ENCODE results near the gene TRPT1.

Gene TRPT1

DNA sequence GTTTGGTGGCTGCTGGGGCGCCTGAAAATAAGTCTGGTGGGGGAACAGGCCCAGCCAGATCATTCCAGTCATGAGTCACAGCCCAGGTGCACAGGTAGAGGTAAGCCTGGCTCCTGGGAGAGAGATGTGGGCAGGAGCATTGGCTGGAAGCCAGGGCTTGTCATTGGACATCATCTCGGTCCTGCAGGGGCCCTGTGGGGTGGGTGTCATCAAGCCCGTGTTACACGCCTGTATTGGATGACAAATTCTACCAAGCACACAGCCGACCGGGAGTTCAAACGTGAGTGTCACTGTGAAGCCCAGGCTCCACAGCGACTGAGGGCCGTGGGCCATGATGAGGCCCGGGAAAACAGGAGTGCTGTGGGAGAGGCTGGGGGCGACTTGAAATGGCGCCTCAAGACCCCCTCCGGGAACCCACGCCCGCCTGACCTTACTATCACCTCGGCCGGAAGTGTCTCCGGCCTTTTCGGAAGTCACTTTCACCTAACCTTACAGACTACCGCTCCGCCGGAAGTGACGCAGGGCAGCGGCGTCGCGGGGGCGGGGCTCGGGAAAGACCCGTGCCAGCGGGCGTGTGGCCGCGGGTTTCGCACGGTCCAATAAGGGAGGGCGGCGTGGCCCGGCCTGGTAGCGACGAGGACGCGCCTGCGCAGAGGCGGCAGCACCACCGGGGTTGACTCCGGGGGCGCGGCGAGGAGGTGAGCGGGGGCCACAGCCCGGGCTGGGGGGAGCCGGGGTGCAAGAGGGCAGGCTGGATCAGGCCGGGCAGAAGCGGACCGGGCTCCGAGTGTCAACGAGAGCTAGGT lies 14.7 kb upstream of the TRPT1 start, which contains the start of gene FKBP2 (continued):
- TF ChIP-seq ZNF843 (tag by site-specific recombination; IDR thresholded peaks at IDR 0.05): 0 out of 2 replicates have a peak, but pooled peaks have one; percentile 10

DNA sequence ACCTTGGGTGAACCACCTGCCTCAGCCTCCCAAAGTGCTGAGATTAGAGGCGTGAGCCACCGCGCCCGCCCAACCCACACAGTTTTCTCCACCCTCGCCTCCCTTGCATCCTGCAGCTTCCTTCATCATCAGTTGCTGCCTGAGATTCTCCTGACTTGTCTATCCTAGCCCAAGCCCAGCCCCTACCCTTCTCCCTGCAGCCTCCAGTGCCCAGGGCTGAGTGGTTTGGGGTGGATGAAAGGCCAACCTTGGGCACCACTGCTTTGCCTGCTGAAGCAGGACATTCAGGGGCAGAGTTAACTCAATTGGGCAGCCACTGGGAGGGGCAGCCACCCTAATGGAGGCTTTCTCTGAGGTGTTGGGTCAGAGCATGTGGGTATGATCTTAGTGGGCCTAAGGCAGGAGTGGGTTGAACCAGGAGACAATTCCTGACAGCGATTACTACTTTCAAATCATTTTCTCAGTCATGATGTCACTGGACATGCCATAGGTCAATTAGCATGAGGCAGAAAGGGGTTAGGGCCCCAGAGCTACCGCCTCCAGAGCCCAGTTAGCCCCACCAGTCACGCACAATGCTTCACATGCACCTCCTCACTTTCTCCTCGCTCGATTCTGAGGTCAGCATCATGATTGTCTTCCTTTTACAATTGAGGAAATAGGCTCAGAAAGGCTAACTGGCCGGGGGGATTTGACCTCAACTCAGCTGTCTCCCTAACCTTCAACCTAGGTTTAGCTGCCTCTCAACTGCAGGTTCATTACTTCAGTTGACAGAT lies 13.9 kb upstream of the TRPT1 start:
- TF ChIP-seq YY2 (tag by site-specific recombination; IDR thresholded peaks at IDR 0.05): no peak
- TF ChIP-seq KLF1 (tag by site-specific recombination; IDR thresholded peaks at IDR 0.05): peak; percentile 40; the same call in 1 of the 2 replicates
- TF ChIP-seq EGR2 (tag by site-specific recombination; IDR thresholded peaks at IDR 0.05; ENCODE audit: low read depth): peak; percentile 25; the same call in 1 of the 2 replicates
- TF ChIP-seq ZFHX2 (tag by site-specific recombination; conservative IDR thresholded peaks at IDR 0.05): peak; percentile 15
- ChIA-PET POLR2A (interaction anchor here (0.6 to 3.9 kb wide), 5 partner anchors 10 to 72 kb away, joined by 3 to 14 read pairs (median 3); partner anchors contain the start of genes DNAJC4, NUDT22 and TRPT1), CTCF (interaction anchor here (0.6 kb wide), 1 partner anchor 54 kb away, joined by 3 read pairs; no protein-coding TSS in a partner anchor)
- Histone ChIP-seq H3K36me3 (ENCODE audit: control insufficient read depth in 2 of 2, insufficient read depth in 1 of 2, low read length in 2 of 2) (peaks cover 0 to 48% of the 10 kb centered on the region in 2 experiments; a peak in 1 of 3 replicates), H3K9me3 (ENCODE audit: control insufficient read depth, insufficient read depth, low read depth, low read length) (no peaks in the 10 kb centered on the region), H3K27ac (ENCODE audit: extremely low read depth, low read depth, low read length) (peak overlapping the region; percentile 55), H3K4me3 (ENCODE audit: low read depth, low read length) (peak overlapping the region; percentile 75), H3K4me1 (ENCODE audit: control insufficient read depth, insufficient read depth, low read length) (no peaks in the 10 kb centered on the region)

DNA sequence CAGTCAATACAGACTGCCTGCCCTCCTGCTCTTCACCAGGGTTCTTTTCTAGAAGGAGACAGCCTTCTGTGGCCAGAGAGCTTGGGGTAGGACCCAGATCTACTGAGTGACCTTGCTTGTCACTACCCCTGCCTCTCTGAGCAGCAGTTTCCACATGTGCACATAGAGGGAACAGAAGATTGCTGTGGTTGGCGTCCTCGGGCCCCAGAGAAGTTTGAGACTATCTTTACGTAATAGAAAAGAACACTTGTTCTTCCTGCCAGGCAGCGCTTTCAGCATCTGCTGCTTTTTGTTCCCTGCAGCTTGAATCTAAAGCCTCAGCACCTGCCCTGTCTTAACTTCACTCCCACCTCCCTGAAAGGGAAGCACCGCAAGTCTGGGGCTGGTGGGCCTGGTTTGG lies 13.0 kb upstream of the TRPT1 start:
- no peaks in the 10 kb centered on the region for H3K9me3 ChIP-seq (ENCODE audit: control insufficient read depth, insufficient read depth, low read depth, low read length)
- H3K36me3 ChIP-seq (ENCODE audit: control insufficient read depth in 2 of 2, insufficient read depth in 1 of 2, low read length in 2 of 2): peaks cover 0 to 42% of the 10 kb centered on the region in 2 experiments; a peak in 1 of 3 replicates
- no peak overlapping the region for H3K4me3 ChIP-seq (ENCODE audit: low read depth, low read length)
- ChIA-PET CTCF (interaction anchor here (0.7 kb wide), 1 partner anchor 31 kb away, joined by 3 read pairs; no protein-coding TSS in a partner anchor), POLR2A (interaction anchor here (0.8 to 3.9 kb wide), 2 partner anchors 13 kb away, joined by 12 to 14 read pairs; partner anchors contain the start of genes NUDT22 and TRPT1)
- H3K4me1 ChIP-seq (ENCODE audit: control insufficient read depth, insufficient read depth, low read length): no peaks in the 10 kb centered on the region
- no peak for TF ChIP-seq ZNF548 (tag by site-specific recombination; IDR thresholded peaks at IDR 0.05)
- no peak for TF ChIP-seq ZNF664 (tag by site-specific recombination; IDR thresholded peaks at IDR 0.05)
- no peak for TF ChIP-seq ZNF768 (tag by site-specific recombination; IDR thresholded peaks at IDR 0.05)
- TF ChIP-seq ZSCAN16 (tag by site-specific recombination; IDR thresholded peaks at IDR 0.05): no peak
- no peak for TF ChIP-seq ZNF132 (tag by site-specific recombination; IDR thresholded peaks at IDR 0.05; ENCODE audit: borderline replicate concordance)
- no peak for TF ChIP-seq ZNF248 (tag by site-specific recombination; IDR thresholded peaks at IDR 0.05)
- no peak for TF ChIP-seq ZNF677 (tag by site-specific recombination; IDR thresholded peaks at IDR 0.05)
- TF ChIP-seq ZNF391 (tag by site-specific recombination; IDR thresholded peaks at IDR 0.05; ENCODE audit: borderline replicate concordance, low read depth): no peak
- TF ChIP-seq ZNF837 (tag by site-specific recombination; IDR thresholded peaks at IDR 0.05): no peak
- TF ChIP-seq GFI1B (tag by site-specific recombination; IDR thresholded peaks at IDR 0.05): no peak
- no peak for TF ChIP-seq ZNF16 (tag by site-specific recombination; IDR thresholded peaks at IDR 0.05; ENCODE audit: low read depth)
- TF ChIP-seq, protein P1, sequence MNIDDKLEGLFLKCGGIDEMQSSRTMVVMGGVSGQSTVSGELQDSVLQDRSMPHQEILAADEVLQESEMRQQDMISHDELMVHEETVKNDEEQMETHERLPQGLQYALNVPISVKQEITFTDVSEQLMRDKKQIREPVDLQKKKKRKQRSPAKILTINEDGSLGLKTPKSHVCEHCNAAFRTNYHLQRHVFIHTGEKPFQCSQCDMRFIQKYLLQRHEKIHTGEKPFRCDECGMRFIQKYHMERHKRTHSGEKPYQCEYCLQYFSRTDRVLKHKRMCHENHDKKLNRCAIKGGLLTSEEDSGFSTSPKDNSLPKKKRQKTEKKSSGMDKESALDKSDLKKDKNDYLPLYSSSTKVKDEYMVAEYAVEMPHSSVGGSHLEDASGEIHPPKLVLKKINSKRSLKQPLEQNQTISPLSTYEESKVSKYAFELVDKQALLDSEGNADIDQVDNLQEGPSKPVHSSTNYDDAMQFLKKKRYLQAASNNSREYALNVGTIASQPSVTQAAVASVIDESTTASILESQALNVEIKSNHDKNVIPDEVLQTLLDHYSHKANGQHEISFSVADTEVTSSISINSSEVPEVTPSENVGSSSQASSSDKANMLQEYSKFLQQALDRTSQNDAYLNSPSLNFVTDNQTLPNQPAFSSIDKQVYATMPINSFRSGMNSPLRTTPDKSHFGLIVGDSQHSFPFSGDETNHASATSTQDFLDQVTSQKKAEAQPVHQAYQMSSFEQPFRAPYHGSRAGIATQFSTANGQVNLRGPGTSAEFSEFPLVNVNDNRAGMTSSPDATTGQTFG (tag by site-specific recombination; IDR thresholded peaks at IDR 0.05; ENCODE audit: borderline replicate concordance): no peak
- TF ChIP-seq ZNF596 (tag by site-specific recombination; IDR thresholded peaks at IDR 0.05): no peak
- TF ChIP-seq ZNF610 (tag by site-specific recombination; IDR thresholded peaks at IDR 0.05; ENCODE audit: borderline replicate concordance): no peak
- TF ChIP-seq ZSCAN23 (tag by site-specific recombination; IDR thresholded peaks at IDR 0.05): no peak
- no peak overlapping the region for H3K27ac ChIP-seq (ENCODE audit: extremely low read depth, low read depth, low read length)

Measured in HEK293 (cell line).